Right hindlimb (tissue), 1 donor: Measurements from ENCODE around the gene IFT122.

Experiments
- DNase-seq: peaks from one replicate; pipeline ENCODE4 v3.0.0-alpha.2; 2018

Gene IFT122

DNA sequence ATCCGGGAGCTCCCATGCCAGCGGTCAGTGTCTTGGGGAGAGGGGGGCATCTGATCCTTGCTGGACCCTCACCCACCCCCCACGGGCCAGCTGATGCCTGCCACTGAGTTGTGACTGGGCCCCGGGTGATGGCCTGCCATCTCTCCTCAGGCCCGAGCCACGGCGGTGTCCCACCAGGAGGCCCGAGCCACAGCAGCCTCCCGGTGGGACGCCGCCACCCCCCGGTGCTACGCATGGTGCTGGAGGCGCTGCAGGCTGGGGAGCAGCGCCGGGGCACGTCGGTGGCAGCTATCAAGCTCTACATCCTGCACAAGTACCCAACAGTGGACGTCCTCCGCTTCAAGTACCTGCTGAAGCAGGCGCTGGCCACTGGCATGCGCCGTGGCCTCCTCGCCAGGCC, 107.2 kb downstream of the IFT122 start:
- DNase-seq: no peak

DNA sequence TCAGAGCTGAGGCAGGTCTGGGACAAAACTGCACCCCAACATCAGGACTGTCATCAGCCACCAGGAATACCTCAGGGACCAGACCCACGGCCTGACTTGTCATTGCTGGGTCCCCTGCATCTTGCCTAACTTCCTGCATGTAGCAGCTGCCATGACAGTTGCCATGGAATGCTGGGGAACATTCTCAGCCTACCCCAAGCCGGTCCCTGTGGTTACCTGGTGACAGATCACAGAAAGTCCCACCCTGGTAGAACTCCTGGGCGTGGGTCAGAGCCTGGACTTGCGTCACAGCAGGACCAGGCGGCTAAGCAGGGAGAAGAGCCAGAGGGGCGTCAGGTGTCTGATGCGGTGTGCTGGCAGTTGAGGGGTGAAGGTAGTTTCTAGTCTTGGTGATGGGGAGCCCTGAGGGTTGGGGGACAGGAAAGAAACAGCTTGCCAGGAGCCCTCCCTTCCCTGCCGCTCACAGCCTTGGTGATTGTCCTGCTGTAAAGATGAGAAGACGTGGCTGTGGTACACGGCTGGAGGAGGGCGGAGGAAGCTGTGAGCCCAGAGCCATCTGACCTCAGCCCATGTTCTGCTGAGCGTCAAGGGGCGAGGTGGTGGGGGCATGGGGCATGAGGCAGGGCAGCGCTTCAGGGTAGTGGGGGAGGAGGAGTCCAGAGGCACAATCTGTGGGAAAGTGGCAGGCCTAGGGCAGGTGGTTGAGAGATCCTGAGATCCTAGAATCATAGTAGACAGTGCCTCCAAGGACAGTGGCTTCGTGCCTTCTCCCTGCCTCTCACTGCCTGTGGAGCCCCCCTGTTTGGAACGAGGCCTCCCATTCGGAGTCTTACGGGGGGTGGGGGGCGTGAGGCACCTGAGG, 108.3 kb downstream of the IFT122 start:
- DNase-seq: no peak

DNA sequence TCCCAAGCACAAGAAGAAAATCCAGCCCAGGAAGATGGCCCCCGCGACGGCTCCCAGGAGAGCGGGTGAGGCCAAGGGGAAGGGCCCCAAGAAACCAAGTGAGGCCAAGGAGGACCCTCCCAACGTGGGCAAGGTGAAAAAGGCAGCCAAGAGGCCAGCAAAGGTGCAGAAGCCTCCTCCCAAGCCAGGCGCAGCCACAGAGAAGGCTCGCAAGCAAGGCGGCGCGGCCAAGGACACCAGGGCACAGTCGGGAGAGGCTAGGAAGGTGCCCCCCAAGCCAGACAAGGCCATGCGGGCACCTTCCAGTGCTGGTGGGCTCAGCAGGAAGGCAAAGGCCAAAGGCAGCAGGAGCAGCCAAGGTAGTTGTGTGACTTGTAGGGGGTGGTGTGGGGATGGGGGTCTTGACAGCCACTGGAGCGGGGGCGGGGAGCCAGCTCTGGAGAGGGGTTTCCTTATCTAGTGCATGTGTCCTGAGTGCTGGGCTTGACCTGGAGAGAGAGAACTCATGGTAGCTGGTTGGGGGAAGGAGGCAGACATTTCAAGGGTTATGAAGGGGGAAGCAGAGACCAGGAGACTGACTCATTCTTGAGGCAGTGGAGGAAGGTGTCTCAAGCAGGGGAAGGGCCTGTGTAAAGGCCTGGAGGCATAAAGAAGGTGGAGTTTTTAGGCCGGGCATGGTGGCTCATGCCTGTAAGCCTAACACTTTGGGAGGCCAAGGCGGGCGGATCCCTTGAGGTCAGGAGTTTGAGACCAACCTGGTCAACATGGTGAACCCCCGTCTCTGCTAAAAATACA, 109.2 kb downstream of the IFT122 start:
- no peak for DNase-seq

DNA sequence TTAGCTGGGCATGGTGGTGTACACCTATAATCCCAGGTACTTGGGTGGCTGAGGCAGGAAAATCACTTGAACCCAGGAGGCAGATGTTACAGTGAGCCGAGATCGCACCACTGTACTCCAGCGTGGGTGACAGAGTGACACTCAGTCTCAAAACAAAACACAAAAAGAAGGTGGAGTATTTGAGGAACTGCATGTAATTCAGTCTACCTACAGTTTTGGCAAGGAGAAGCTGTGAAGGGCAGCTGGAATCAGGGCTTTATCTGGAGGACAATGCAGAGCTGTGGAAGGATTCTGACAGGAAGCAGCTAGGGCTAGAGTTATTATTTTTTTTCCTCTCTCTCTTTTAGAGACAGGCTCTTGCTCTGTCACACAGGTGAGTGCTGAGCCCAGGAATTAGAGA, 109.8 kb downstream of the IFT122 start:
- DNase-seq: no peak

DNA sequence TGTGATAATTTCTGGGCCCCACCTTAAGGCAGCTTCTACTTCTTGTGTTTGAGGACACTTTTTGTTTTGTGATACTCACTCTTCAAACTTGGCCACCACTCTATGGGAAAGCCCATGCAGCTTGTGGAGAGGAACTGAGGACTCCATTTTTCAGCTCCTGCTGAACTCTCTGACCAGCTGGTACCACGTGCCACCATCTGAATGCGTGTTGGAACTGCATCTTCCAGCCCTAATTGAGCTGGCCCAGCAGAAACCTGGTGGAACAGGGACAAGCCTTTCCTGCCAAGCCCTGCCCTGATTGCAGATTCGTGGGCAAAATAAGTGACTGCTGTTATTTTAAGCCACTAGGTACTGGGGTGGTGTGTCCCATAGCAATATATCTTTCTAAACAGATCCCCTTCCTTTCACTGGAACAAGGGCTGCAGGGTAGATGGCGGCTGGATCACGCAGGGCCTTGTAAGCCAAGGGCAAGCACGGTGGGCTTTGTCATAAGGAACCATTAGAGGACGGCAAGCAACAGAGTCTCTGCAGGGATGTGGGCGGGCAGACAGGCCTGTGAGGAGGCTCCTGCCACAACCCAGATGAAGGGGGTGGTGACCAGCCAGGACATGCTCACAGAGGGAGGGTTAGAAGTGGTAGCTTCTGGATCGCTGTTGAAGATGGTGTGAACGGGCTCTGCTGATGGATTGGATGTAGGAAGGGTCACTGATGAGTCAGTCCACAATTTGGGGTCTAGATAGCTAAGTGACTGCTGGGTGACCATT, 112.4 kb downstream of the IFT122 start:
- no peak for DNase-seq

DNA sequence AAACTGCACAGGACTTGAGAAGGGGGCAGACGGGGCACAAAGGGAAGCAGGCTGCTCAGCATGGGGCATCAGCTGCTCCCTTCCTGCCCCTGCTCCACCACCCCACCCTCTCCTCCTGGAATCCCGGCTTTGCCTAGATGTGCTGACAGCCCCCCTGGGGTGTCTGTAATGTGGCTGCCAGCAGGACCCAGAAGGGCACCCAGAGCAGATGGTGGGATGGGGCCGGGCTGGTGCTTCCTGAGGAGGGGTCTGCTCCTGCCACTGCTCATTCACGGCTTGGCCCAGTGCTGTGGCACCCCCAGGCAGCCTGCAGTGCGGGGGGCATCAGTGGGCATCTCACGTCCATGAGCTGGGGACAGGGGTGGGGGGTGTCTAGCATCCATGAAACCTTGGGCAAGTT, 113.1 kb downstream of the IFT122 start:
- DNase-seq: no peak

DNA sequence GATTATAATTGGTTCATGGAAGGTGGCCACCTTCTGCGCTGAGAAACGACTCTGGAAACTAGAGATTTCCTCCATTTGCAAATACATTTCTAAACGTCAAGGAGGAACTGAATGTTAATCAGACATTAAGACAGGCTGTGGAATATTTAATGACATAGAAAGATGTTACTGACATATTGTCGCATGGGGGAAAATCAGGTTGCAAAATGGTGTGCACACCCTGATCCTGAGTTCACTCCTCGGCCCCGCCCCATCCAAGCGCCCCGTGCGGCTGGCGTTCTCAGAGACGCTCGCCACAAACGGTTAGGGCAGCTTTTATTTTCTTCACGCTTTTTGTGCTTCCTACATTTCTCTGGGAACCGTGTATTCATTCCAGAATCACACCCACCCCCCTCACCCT, 113.7 kb downstream of the IFT122 start:
- no peak for DNase-seq

DNA sequence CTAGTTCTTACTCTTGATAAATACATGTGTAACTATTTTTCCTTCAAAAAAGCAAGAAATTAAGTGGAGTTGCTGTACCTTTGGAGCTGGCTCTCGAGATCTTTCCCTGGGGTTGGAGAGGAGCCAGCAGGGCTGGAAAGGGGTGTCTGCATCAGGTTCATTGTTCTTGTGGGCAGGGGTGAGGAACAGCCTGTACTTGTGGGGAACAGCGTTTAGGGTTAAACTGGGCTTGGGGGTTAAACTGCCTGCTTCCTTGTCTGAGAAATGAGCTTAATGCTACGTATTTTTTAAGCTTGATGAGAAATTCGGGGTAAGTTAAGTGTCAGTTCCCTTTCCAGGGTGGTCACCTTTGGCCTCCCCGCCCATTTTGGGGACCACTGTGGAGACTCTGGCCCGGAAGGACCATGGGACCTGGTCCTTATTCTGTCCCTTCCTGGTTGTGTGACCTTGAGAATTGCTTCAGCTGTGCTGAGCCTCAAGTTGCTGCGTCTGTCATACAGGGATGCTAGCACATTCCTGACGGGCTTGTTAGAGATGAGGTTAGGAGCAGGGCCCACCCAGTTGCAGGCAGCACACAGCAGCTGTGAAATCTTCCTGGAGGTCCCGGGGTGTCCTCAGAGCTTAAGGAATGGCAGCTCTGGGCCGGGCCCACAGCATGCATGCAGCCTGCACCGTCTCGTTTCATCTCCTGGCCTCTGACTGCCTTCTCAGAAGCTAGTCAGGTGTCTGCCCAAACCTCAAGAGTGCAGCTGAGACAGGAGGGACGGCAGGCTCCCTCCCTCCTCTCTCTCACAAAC, 114.5 kb downstream of the IFT122 start:
- DNase-seq: peak; percentile 58

DNA sequence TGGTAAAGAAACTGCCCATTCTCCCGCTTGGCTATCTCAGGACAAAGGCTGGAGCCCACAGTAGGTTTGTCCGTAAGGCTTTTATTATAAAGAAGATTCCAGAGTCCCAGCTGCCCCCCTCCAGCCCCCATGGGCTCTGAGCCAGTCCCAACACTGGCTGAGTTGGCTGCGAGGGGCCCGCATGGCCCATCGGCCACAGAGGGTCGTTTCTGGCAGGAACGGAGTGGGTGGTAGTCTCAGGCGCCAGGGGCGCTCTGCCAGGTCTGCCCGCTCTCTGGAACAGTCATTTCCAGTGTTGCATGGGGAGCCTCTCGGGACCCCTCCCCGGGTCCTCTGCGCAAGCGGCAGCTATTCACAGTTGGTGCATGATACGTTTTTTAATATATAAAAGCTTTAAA, 115.1 kb downstream of the IFT122 start:
- DNase-seq: no peak

DNA sequence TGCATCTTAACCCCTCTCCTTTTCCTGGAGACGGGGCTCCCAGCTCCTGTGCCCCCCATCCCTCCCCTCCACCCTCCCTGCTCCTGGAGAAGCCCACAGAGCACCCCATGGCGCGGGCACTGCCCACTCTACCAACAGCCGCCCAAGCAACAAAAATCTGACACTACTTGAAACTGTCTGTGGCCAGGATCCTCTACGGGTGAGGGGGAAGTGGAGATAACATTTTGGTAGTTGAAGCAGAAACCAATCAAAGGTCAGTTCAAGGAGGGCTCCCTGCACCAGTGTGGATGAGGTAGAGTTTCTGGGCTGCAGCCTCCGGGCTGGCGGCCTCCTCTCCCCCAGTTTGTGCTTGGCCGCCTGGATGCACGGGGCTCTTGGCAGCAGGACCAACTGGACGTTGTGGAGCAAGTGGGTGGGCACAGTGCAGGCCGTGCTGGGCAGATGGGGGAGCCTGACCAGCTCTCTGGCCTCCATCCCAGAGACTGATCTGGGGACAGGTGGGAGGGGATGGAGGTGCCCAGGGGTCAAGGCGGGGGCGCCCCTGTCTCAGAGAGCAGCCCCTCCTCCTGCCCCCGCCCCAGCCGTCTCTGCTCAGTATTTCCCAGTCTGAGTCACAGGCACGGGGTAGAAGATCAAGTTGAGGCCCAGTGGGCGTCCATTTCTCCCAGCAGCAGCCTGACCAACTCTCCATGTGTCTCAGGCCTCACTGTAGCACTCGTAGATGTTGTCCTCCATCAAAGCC, 115.8 kb downstream of the IFT122 start:
- DNase-seq: no peak

DNA sequence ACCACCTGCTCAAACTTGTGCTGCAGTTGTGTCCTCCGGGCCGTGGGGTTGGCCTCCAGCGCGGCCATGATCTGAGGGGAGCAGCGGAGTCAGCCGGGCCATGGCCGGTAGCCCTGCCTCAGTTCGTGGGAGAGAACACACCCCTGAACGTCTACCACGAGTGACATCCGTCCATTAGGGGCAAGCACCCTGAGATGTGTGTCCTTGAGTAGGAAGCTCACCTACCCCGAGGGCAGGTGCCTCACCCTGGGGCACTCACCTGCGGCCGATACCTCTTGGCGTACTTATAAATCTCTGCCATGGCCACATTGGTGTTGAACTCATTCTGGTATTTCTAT, 116.3 kb downstream of the IFT122 start:
- no peak for DNase-seq

DNA sequence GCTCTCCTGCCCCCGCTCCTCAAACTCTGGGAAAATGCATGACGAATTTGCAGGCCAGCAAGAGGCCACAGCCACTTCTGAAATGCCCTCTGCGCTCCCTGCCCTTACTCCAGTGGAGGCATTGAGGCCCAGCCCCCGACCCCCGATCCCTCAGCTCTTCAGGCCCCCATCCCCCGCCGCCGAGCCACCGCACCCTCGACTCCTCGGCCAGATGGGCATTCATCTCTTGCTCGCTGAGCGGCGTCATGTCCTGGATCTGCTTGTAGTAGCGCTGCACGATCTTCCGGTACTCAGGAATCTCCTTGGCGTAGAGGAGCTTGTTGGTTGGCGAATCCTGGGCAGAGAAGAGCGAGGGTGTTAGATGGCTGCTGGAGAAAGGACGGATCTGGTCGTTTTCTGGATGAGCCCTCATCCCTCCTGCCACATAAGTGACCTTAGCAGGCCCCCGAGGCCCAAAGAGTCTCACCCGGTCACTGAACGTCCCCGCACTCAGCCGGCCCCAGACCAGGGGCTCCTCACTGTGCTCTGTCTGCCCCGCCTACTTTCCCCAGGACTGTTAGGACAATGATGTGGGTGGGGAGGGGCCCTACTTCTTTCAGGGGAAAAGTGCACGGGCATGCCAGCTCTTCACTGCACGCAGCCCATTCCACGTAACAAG, 117.0 kb downstream of the IFT122 start:
- DNase-seq: no peak

DNA sequence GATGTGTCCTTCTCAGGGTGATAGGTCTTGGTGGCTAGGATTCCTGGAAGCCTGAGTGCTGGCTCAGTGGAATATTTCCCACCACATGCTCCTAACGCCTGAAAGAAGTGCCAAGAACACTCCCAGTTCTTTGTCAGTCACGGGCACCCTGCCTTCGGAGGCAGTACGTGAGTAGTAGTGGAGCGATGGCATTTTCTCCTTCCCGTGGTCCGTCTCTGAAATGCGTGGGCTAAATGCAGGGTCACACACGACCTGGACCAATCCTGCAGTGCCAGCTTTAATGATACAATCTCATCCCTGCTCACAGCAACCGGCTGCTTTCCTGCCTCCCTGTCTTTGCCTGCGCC, 117.5 kb downstream of the IFT122 start:
- DNase-seq: peak; percentile 76

DNA sequence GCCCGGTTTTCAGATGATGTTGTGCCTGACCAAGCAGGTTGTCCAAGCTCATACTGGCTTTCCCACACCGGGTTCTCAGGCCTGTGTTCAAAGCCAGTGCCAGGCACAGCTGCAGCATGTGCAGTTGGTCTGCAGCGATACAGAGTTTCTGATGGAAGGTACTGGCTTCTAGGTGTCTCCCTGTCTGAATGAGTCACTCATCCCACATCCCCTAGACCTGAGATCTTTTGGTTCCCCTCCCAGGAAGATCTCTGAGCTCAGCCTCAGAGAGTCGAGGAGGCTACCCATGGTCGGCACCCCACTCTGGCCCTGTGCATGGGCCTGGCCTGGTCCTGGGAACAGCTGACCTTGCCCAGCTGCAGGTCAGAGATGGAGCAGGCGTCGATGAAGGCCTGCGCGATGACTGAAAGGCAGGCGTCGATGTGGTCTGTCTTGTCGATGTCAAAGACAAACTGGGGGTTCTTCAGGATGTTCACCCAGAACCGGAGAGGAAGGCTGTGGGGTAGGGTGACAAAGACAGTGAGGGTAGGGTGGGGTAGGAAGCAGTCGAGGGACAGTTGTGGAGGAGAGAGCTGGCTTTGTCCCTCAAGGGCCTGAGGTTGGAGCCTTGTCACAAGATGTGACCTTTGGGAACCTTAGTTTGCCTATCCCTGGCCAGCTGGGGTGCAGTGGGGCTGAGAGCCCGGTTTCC, 118.2 kb downstream of the IFT122 start:
- DNase-seq: no peak

DNA sequence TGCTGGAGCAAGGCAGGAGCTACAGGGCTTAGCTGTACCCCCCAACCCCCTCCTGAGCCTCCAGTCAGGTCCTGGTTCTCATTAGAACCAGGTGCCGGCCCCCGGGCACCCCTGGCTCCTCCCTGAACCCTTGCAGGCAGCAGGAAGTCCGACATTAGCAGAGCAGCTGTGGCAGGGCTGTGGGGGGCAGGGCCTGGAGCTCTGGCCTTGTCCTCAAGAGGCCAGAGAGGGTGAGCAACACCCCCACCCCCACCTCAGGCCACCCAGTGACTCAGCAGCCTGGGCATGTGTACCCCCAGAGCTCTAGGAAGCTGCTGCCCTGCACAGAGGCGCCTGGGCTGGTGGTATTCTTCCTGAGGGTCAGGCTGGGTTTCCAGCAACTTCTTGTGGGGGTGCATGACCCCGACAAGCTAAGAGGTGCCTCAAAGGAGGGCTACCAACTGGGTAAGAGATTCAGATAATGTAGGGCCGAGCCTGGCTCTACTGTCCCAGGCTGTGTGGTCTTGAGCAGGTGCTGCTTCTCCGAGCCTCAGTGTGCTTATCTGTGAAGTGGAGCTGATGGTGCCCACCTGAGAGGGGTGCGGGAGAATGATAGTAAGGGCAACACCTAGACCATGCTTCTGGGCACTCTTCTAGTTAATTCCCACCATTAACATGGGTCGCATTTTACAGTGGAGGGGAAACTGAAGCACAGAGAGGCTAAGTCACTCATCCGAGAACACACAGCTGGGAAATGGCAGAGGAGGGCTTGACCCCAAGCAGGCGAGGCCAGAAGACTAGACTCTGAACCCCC, 118.9 kb downstream of the IFT122 start:
- no peak for DNase-seq

DNA sequence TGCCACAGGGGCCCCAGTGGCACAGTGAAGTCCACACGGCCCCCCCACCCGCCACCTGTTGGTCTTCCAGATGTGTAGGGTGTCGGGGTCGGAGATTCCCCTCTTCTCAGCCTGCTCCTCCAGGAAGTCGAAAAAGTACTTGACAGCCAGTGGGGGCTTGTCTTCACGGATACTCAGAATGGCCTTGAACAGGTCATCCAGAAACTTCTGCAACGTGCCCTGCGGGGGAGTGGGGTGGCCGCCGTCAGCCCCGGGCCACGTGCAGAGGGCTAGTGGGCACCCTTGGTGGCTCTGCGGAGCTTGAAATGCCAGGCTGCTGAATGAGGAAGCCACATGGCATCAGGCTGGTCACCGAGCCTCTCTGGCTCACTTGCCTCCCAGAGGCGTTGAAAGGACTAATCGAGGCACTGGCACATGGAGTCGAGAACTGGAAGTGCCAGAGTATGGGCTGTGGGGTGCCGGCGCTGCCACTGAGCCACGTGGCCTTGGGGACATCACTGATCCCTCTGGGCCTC, 119.6 kb downstream of the IFT122 start:
- DNase-seq: no peak

DNA sequence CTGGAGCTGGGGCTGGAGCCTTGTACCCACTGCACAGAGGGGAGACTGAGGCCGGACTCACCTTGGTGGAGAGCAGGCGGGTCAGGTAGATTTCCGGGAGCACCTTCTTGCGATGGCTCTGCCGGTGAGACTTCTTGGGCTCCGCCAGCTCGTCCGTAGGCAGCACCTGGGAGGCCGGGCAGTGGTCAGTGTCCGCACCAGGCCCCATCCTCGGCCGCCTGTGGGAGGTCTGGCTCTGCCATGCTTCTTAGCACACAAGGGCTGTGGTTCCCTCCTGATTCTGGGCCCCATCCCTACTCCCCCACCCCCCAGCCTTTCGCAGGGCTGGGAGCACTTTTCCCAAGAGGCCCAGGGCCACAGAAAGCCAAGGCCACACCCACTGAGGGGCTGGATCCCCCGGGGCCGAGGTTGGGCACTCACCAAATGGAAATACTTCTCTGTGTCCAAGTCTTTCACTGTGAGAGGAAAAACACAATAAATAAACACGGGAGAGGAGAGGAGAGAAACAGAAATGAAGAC, 120.3 kb downstream of the IFT122 start:
- peak; percentile 61 for DNase-seq

DNA sequence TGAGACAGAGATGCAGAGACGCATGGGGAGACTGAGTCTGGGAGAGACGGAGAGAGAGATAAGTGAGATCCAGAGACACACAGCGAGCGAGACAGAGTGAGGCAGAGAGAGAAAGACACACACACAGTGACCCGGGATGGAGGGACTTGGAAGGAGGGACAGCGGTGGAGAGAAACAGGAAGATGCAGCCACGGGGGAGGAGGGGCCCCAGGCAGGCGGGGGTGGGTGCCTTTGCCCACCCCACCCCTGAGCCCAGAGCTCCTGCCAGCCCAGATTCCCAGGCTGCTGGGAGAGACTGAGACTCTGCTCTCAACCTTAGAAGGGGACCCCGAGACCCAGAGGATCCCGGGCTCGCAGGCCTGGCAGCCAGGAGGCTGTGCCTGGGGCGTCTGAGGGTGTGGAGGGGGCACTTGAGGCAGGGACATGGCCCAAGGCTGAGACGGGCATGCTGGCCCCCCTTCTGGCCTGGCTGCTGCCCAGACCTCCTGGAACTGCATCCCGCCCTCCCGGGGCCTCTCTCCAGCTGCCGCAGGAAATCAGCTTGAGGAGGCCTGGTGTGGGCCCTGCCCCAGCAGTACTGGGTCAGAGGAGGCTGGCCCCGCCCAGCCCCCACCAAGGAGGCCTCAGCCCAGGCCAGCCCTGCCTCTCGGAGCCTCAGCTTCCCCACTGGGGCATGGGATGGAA, 121.0 kb downstream of the IFT122 start:
- peak; percentile 93 for DNase-seq
